ENCODE data around the gene FASN.
"Not testable (repeated sequence)": the region's sequence is repeated elsewhere in the genome, so short reads cannot be mapped to it uniquely, and the experiment has no call there.

GRCh38 chr17:82133166-82133953 is 35.3 kb upstream of the FASN start:
- not testable (repeated sequence) for TF ChIP-seq POLR2AphosphoS5 (IDR thresholded peaks at IDR 0.05; ENCODE audit: low read depth, low read length); RFX5 (IDR thresholded peaks at IDR 0.05; ENCODE audit: low read length); TEAD4 (IDR thresholded peaks at IDR 0.05; ENCODE audit: borderline replicate concordance, insufficient read depth); FOXM1 (IDR thresholded peaks at IDR 0.05; ENCODE audit: low read depth); ELF1 (IDR thresholded peaks at IDR 0.05); EP300 (IDR thresholded peaks at IDR 0.05; ENCODE audit: borderline replicate concordance in 1 of 2, low read depth in 1 of 2, low read length in 1 of 2); ZBTB33 (IDR thresholded peaks at IDR 0.05; ENCODE audit: borderline replicate concordance, low read depth); SIN3A (IDR thresholded peaks at IDR 0.05; ENCODE audit: borderline replicate concordance, low read depth, low read length); CHD2 (IDR thresholded peaks at IDR 0.05; ENCODE audit: low read length, partially characterized antibody)
- TF ChIP-seq, protein P1, sequence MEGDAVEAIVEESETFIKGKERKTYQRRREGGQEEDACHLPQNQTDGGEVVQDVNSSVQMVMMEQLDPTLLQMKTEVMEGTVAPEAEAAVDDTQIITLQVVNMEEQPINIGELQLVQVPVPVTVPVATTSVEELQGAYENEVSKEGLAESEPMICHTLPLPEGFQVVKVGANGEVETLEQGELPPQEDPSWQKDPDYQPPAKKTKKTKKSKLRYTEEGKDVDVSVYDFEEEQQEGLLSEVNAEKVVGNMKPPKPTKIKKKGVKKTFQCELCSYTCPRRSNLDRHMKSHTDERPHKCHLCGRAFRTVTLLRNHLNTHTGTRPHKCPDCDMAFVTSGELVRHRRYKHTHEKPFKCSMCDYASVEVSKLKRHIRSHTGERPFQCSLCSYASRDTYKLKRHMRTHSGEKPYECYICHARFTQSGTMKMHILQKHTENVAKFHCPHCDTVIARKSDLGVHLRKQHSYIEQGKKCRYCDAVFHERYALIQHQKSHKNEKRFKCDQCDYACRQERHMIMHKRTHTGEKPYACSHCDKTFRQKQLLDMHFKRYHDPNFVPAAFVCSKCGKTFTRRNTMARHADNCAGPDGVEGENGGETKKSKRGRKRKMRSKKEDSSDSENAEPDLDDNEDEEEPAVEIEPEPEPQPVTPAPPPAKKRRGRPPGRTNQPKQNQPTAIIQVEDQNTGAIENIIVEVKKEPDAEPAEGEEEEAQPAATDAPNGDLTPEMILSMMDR (IDR thresholded peaks at IDR 0.05), result not testable (repeated sequence)
- TF ChIP-seq, protein P2, sequence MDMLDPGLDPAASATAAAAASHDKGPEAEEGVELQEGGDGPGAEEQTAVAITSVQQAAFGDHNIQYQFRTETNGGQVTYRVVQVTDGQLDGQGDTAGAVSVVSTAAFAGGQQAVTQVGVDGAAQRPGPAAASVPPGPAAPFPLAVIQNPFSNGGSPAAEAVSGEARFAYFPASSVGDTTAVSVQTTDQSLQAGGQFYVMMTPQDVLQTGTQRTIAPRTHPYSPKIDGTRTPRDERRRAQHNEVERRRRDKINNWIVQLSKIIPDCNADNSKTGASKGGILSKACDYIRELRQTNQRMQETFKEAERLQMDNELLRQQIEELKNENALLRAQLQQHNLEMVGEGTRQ (IDR thresholded peaks at IDR 0.05; ENCODE audit: borderline replicate concordance, low read depth, low read length), result not testable (repeated sequence)
